K562 (cell line): ENCODE measurements around the gene SPI1. TPM values are rescaled to one million over a fixed set of nuclear protein-coding genes. Genes with fewer than 3 reads are reported as not detected.
A peak's percentile ranks its signal among the peaks of the same experiment; 100 is the strongest.

Source experiments
- ATAC-seq: fragments of 200-7000 bp; cut with Tn5 transposase; 3 replicates; pipeline ENCODE4 v1.9.1; 2020; ENCODE audit warnings: moderate library complexity
- BruUV-seq: library from RNA; stranded (reverse); fragments of 400-500 nt; replicated peaks from 2 replicates; lab custom pipeline; 2021; lab: Mats Ljungman, UMichigan
- CTCF ChIA-PET: fragments of 300-600 bp; formaldehyde crosslinking; extraction: SDS; loops from one replicate; lab custom pipeline; 2021; ENCODE audit warnings: low intra/inter-chr PET ratio; lab: Yijun Ruan, JAX
- POLR2A ChIA-PET: fragments of 300-600, 350-650 bp; sonication (Branson Sonifier 250); formaldehyde crosslinking; extraction: SDS; loops from one replicate; lab custom pipeline; 2021; ENCODE audit warnings: antibody characterized with exemption, inconsistent platforms; lab: Yijun Ruan, JAX
- DNase-seq, 4 experiments: peaks; one replicate each; pipeline versions ENCODE4 v3.0.0 to v3.0.0-alpha.2; 2011 to 2018; ENCODE audit warnings: low spot score in 3 of 4, mixed read lengths in 3 of 4; ENCODE audit errors: extremely low read depth in 1 of 4
- FAIRE-seq: peaks from 2 replicates; lab custom pipeline; 2011; peaks lifted over from hg19 to GRCh38; lab: Jason Lieb, UNC
- H2AFZ ChIP-seq: 2 replicates; pipeline ENCODE4 v1.6.0; 2011; ENCODE audit warnings: low read depth, low read length, control low read depth, inconsistent platforms
- H3K27ac ChIP-seq: fragments of 200-600 bp; 3 replicates; pipeline ENCODE4 v1.8.0; 2011; ENCODE audit warnings: low read depth, mild to moderate bottlenecking, control low read depth, inconsistent platforms, low read length, moderate library complexity, mixed read lengths; ENCODE audit errors: extremely low read depth
- H3K27me3 ChIP-seq, 2 experiments: fragments of 300-600 bp in 1 of 2; 2 replicates in 1 of 2; 3 replicates in 1 of 2; pipeline versions ENCODE4 v1.6.0 to v1.8.0; 2011; ENCODE audit warnings: inconsistent platforms in 2 of 2, low read length in 2 of 2, mild to moderate bottlenecking in 1 of 2, mixed read lengths in 1 of 2, moderate library complexity in 1 of 2; ENCODE audit not compliant: control insufficient read depth in 2 of 2, insufficient read depth in 2 of 2
- H3K36me3 ChIP-seq: fragments of 300-600 bp; 3 replicates; pipeline ENCODE4 v1.8.0; 2011; ENCODE audit warnings: mild to moderate bottlenecking, low read length, inconsistent platforms; ENCODE audit not compliant: control insufficient read depth, insufficient read depth
- H3K4me1 ChIP-seq, 2 experiments: fragments of 200-600 bp in 1 of 2; replicated peaks in 1 of 2; 2 replicates in 1 of 2; 3 replicates in 1 of 2; pipeline versions ENCODE4 v1.5.1 to v1.8.0; 2011; ENCODE audit warnings: inconsistent platforms in 2 of 2, low read length in 2 of 2, mild to moderate bottlenecking in 1 of 2, mixed read lengths in 1 of 2, moderate library complexity in 1 of 2; ENCODE audit not compliant: control insufficient read depth in 2 of 2, insufficient read depth in 2 of 2
- H3K4me2 ChIP-seq: 2 replicates; pipeline ENCODE4 v1.6.1; 2011; ENCODE audit warnings: low read length, control low read depth, inconsistent platforms, mixed read lengths; ENCODE audit not compliant: insufficient read depth
- H3K4me3 ChIP-seq: fragments of 200-600 bp; sonication (generic), shearing (Covaris generic); 2 replicates; pipeline ENCODE4 v1.5.1; 2016; ENCODE audit warnings: control low read depth, inconsistent platforms
- H3K79me2 ChIP-seq: fragments of 200-600 bp; 3 replicates; pipeline ENCODE4 v1.8.0; 2011; ENCODE audit warnings: low read length, inconsistent platforms; ENCODE audit not compliant: control insufficient read depth, insufficient read depth
- H3K9ac ChIP-seq, 2 experiments: 2 replicates each; pipeline versions ENCODE4 v1.6.0 to v1.6.1; 2011; ENCODE audit warnings: low read depth in 2 of 2, low read length in 2 of 2, control low read depth in 1 of 2, inconsistent platforms in 1 of 2, mild to moderate bottlenecking in 1 of 2, mixed read lengths in 1 of 2; ENCODE audit not compliant: insufficient read depth in 1 of 2
- H3K9me1 ChIP-seq: one replicate; pipeline ENCODE4 v1.6.0; 2011; ENCODE audit warnings: inconsistent platforms, mild to moderate bottlenecking, low read length, moderate library complexity; ENCODE audit not compliant: control insufficient read depth, insufficient read depth
- H3K9me3 ChIP-seq: replicated peaks from 2 replicates; pipeline ENCODE4 v1.5.1; 2011; ENCODE audit warnings: low read depth, low read length, inconsistent platforms; ENCODE audit not compliant: control insufficient read depth, insufficient read depth
- H4K20me1 ChIP-seq: replicated peaks from 2 replicates; pipeline ENCODE4 v1.6.1; 2011; ENCODE audit warnings: low read length, inconsistent platforms, mixed read lengths; ENCODE audit not compliant: control insufficient read depth, insufficient read depth
- ASH1L ChIP-seq: fragments of 450-650 bp; IDR thresholded peaks from 2 replicates; pipeline ENCODE4 v1.6.1; 2018; ENCODE audit warnings: borderline replicate concordance, mild to moderate bottlenecking, low read depth; ENCODE audit not compliant: partially characterized antibody
- CREM ChIP-seq: IDR thresholded peaks from 2 replicates; pipeline ENCODE4 v1.6.1; 2014; ENCODE audit warnings: antibody characterized with exemption, low read depth
- EP300 ChIP-seq: IDR thresholded peaks from 2 replicates; pipeline ENCODE4 v1.6.1; 2012; ENCODE audit warnings: low read length, improper control_type of control experiment
- HCFC1 ChIP-seq: IDR thresholded peaks from 2 replicates; pipeline ENCODE4 v1.6.1; 2012; ENCODE audit warnings: low read depth, low read length, improper control_type of control experiment
- NFRKB ChIP-seq: fragments of 450-650 bp; IDR thresholded peaks from 2 replicates; pipeline ENCODE4 v1.6.1; 2016; ENCODE audit warnings: low read depth
- NFXL1 ChIP-seq: fragments of 450-650 bp; formaldehyde crosslinking; IDR thresholded peaks from 2 replicates; pipeline ENCODE4 v1.4.0; 2021; ENCODE audit warnings: mild to moderate bottlenecking
- NONO ChIP-seq, 2 experiments: fragments of 200-400 bp in 1 of 2; fragments of 450-650 bp in 1 of 2; formaldehyde crosslinking in 1 of 2; IDR thresholded peaks; 2 replicates each; pipeline ENCODE4 v1.6.1; 2017; ENCODE audit warnings: low read depth in 2 of 2, mild to moderate bottlenecking in 2 of 2, moderate library complexity in 2 of 2, low read length in 1 of 2
- PCBP1 ChIP-seq: fragments of 200-400 bp; formaldehyde crosslinking; IDR thresholded peaks from 2 replicates; pipeline ENCODE4 v1.6.1; 2018; ENCODE audit warnings: mild to moderate bottlenecking, low read depth, low read length; ENCODE audit not compliant: poor library complexity, severe bottlenecking
- POLR2G ChIP-seq: fragments of 200-400 bp; formaldehyde crosslinking; IDR thresholded peaks from 2 replicates; pipeline ENCODE4 v1.6.1; 2017; ENCODE audit warnings: low read depth, mild to moderate bottlenecking, antibody characterized with exemption, low read length, moderate library complexity
- PPARD ChIP-seq: fragments of 250-450 bp; sonication (Bioruptor Pico); IDR thresholded peaks from 2 replicates; pipeline ENCODE4 v1.8.0; 2022; ENCODE audit warnings: inconsistent platforms, mild to moderate bottlenecking, moderate library complexity
- PREB ChIP-seq: sonication (generic); formaldehyde crosslinking; IDR thresholded peaks from 2 replicates; pipeline ENCODE4 v1.8.1; 2023; ENCODE audit warnings: mild to moderate bottlenecking, missing genetic modification reagents
- TAF7 ChIP-seq: fragments of 450-650 bp; IDR thresholded peaks from 2 replicates; pipeline ENCODE4 v1.6.1; 2016; ENCODE audit warnings: missing genetic modification characterization, missing compliant biosample characterization
- TBL1XR1 ChIP-seq, 2 experiments: IDR thresholded peaks; 2 replicates each; pipeline ENCODE4 v1.6.1; 2012; ENCODE audit warnings: improper control_type of control experiment in 2 of 2, low read length in 2 of 2, mild to moderate bottlenecking in 1 of 2
- ZNF253 ChIP-seq: fragments of 250-450 bp; sonication (Bioruptor Pico); conservative IDR thresholded peaks from 2 replicates; pipeline ENCODE4 v1.6.1; 2021; ENCODE audit warnings: mild to moderate bottlenecking
- ZNF445 ChIP-seq: fragments of 250-450 bp; sonication (Bioruptor Pico); IDR thresholded peaks from 2 replicates; pipeline ENCODE4 v1.4.0; 2020; ENCODE audit warnings: low read depth, mild to moderate bottlenecking, moderate library complexity
- ZNF551 ChIP-seq: fragments of 250-450 bp; sonication (Bioruptor Pico); IDR thresholded peaks from 2 replicates; pipeline ENCODE4 v1.5.0; 2021; ENCODE audit warnings: mild to moderate bottlenecking, moderate library complexity
- ZNF668 ChIP-seq: fragments of 250-450 bp; sonication (Bioruptor Pico); IDR thresholded peaks from 2 replicates; pipeline ENCODE4 v1.8.0; 2022; ENCODE audit warnings: mild to moderate bottlenecking, inconsistent platforms
- ZNF717 ChIP-seq: fragments of 250-450 bp; sonication (Bioruptor Pico); IDR thresholded peaks from 2 replicates; pipeline ENCODE4 v1.5.0; 2021
- WGBS: fragments of 100-300 bp; shearing (Covaris generic); methylation state at CpG from one replicate; pipeline ENCODE4 v1.1.6; 2016; ENCODE audit warnings: low coverage, mixed read lengths; ENCODE audit not compliant: insufficient coverage; ENCODE audit errors: missing lambda C conversion rate; 5-methylcytosine and 5-hydroxymethylcytosine counted together
- in situ Hi-C: fragments of 300-500 bp; cut with MboI; formaldehyde crosslinking; loops from 4 replicates; pipeline ENCODE4 v1.15.0; 2018; ENCODE audit warnings: inconsistent platforms, mixed read lengths
- intact Hi-C: fragments of 100-400 bp; cut with micrococcal nuclease; formaldehyde crosslinking; loops from 2 replicates; pipeline ENCODE4 v1.14.2; 2022
- polyA plus RNA-seq, 8 experiments: library from polyadenylated mRNA; depleted of rRNA in 4 of 8; stranded (reverse) in 5 of 8; unstranded in 3 of 8; fragments of >200 nt; fragmentation: Nextera tagmentation in 2 of 8; fragmentation: Illumina TruSeq in 1 of 8; extraction: Ambion mirVana in 2 of 8; extraction: Trizol in 1 of 8; gene quantifications; 2 replicates each; pipeline versions ENCODE4 v1.2.1 to v1.2.3, GENCODE V29; 2011 to 2014; ENCODE audit warnings: inconsistent platforms in 1 of 8, missing spikeins in 1 of 8
- total RNA-seq, 7 experiments: library from RNA; depleted of rRNA in 6 of 7; stranded (reverse); fragments of >200 nt in 6 of 7; fragmentation: Illumina TruSeq in 2 of 7; extraction: Trizol in 2 of 7; gene quantifications; 2 replicates each; pipeline versions ENCODE4 v1.2.1 to v1.2.3, GENCODE V29; 2011 to 2021; ENCODE audit warnings: low replicate concordance in 1 of 7

SPI1 gene
- total and polyA plus RNA-seq, 9 of the 15 experiments (the other 6 are each of a cell fraction or from before 2014, with no cell fraction given), result 0.10 to 33.7 (median 10.3) TPM

GRCh38 chr11:47324520-47324919, 53.8 kb downstream of the SPI1 start:
- Histone ChIP-seq H3K9ac (0 out of 4 replicates have a peak overlapping the region, but pooled peaks of 1 of the 2 experiments have one; percentile 8), H4K20me1 (no peaks in the 10 kb centered on the region), H2AFZ (no peak overlapping the region), H3K4me2 (no peak overlapping the region), H3K9me3 (no peaks in the 10 kb centered on the region), H3K4me1 (peaks cover 0 to 2% of the 10 kb centered on the region in 2 experiments; a peak in 1 of 5 replicates), H3K27me3 (no peaks in the 10 kb centered on the region), H3K4me3 (no peak overlapping the region), H3K9me1 (no peaks in the 10 kb centered on the region), H3K36me3 (peaks cover 31% of the 10 kb centered on the region; the same call in 2 of the 3 replicates), H3K27ac (no peak overlapping the region; the same call in 2 of the 3 replicates), H3K79me2 (no peaks in the 10 kb centered on the region)
- TF ChIP-seq POLR2G (peak; percentile 27; the same call in 1 of the 2 replicates), ZNF253 (CRISPR knock-in tag) (no peak)
- DNase-seq (no peak), ATAC-seq (no peak), FAIRE-seq (no peak)
- ChIA-PET CTCF (no interaction called here), POLR2A (interaction anchor here (0.6 to 1.2 kb wide), 2 partner anchors 9 to 467 kb away, joined by 3 to 4 read pairs; no protein-coding TSS in a partner anchor)
- WGBS, result 88% methylated on average over 12 of the region's 12 CpGs
- in situ Hi-C loops, result no loop called here
- intact Hi-C loops, result no loop called here
- BruUV-seq, result no TSS peak

- Histone ChIP-seq H3K4me2 (no peak overlapping the region), H3K9me3 (no peaks in the 10 kb centered on the region), H3K9ac (no peak overlapping the region), H3K27me3 (no peaks in the 10 kb centered on the region), H3K27ac (no peak overlapping the region), H4K20me1 (no peaks in the 10 kb centered on the region), H3K4me3 (no peak overlapping the region), H3K9me1 (no peaks in the 10 kb centered on the region), H3K36me3 (peaks cover 61% of the 10 kb centered on the region; the same call in 2 of the 3 replicates), H3K4me1 (no peaks in the 10 kb centered on the region), H3K79me2 (no peaks in the 10 kb centered on the region), H2AFZ (no peak overlapping the region)
- TF ChIP-seq PREB (CRISPR knock-in tag) (no peak), EP300 (no peak), ZNF551 (CRISPR knock-in tag) (no peak), ASH1L (no peak), ZNF445 (CRISPR knock-in tag) (no peak), ZNF717 (CRISPR knock-in tag) (no peak), PCBP1 (no peak), TBL1XR1 (IDR thresholded peaks at IDR 0.05; ENCODE audit: low read length in 2 of 2) (no peak), NONO (IDR thresholded peaks at IDR 0.05; ENCODE audit: low read depth in 2 of 2, low read length in 1 of 2) (no peak), CREM (no peak), PPARD (no peak), ZNF668 (no peak), NFXL1 (CRISPR knock-in tag) (no peak), TAF7 (tag) (no peak), HCFC1 (no peak), NFRKB (no peak)
- ChIA-PET CTCF (no interaction called here), POLR2A (no interaction called here)
- ATAC-seq (no peak), FAIRE-seq (no peak), DNase-seq (no peak)
- in situ Hi-C loops, result no loop called here
- BruUV-seq, result no TSS peak
- WGBS, result 91% methylated on average over 2 of the region's 2 CpGs
- intact Hi-C loops, result no loop called here
These were observed 60.2 kb downstream of the SPI1 start for GRCh38 chr11:47318166-47318565.
